Ovary (tissue), 9 donors: Measurements from ENCODE around the gene AFM. TPM values are rescaled to one million over a fixed set of nuclear protein-coding genes. Genes with fewer than 3 reads are reported as not detected.

Experiments used
- DNase-seq, 5 donors: peaks; one replicate each; pipeline ENCODE4 v3.0.0-alpha.2; 2019 to 2020
- H3K27ac ChIP-seq, 2 donors: fragments of 200-600 bp; one replicate each; pipeline versions ENCODE4 v1.5.1 to v1.8.0; 2019 to 2022
- H3K27me3 ChIP-seq: fragments of 200-600 bp; one replicate; pipeline ENCODE4 v1.8.0; 2022
- H3K36me3 ChIP-seq: fragments of 200-600 bp; sonication (generic); one replicate; pipeline ENCODE4 v1.5.1; 2019
- H3K4me1 ChIP-seq: one replicate; pipeline ENCODE4 v1.8.1; 2013; ENCODE audit warnings: mild to moderate bottlenecking, moderate library complexity; ENCODE audit not compliant: insufficient read depth
- H3K4me3 ChIP-seq: fragments of 200-600 bp; sonication (generic); one replicate; pipeline ENCODE4 v1.5.1; 2017
- H3K9me3 ChIP-seq, 2 donors: fragments of 200-600 bp in 1 of 2; sonication (generic) in 1 of 2; one replicate each; pipeline versions ENCODE4 v1.5.1 to v1.8.1; 2013 to 2019; ENCODE audit warnings: mild to moderate bottlenecking in 1 of 2, moderate library complexity in 1 of 2
- EP300 ChIP-seq: sonication (generic); formaldehyde crosslinking; IDR thresholded peaks from one replicate; pipeline ENCODE4 v1.6.1; 2017; ENCODE audit warnings: antibody characterized with exemption
- POLR2A ChIP-seq: fragments of 450-650 bp; IDR thresholded peaks from one replicate; pipeline ENCODE4 v1.6.1; 2017; ENCODE audit warnings: antibody characterized with exemption, mild to moderate bottlenecking, moderate library complexity
- WGBS, 3 donors: extraction: QIAGEN DNeasy Blood & Tissue Kit in 1 of 3; methylation state at CpG; one replicate each; pipeline versions ENCODE4 v1.1.5 to v1.1.7; 2013 to 2017; 5-methylcytosine and 5-hydroxymethylcytosine counted together
- intact Hi-C, 4 donors: fragments of 100-400 bp; cut with DNase I; formaldehyde crosslinking; loops; one replicate each; pipeline versions ENCODE4 v1.11.0 to v1.15.1; 2022 to 2023
- polyA plus RNA-seq, 2 donors: library from polyadenylated mRNA; stranded (reverse); fragments of 200-250 nt in 1 of 2; fragments of 350-450 nt in 1 of 2; fragmentation: Illumina TruSeq in 1 of 2; extraction: RNeasy Lipid Tissue Mini Kit (QIAGEN cat#74804) in 1 of 2; gene quantifications; one replicate each; pipeline ENCODE4 v1.2.3, GENCODE V29; 2013 to 2014
- total RNA-seq, 7 donors: library from RNA; depleted of rRNA in 2 of 7; stranded (reverse); fragments of >200 nt in 2 of 7; fragmentation: NEBNext Ultra II Directional in 3 of 7; extraction: Animal tissue kit (Norgen Biotek cat#: 25700) in 3 of 7; gene quantifications; one replicate each; pipeline versions ENCODE4 v1.1.0 to v1.2.4, GENCODE V29; 2016 to 2023
- TF ChIP-seq, protein P1 (sequence below), 3 donors: fragments of 450-650 bp in 2 of 3; fragments of 200-600 bp in 1 of 3; IDR thresholded peaks; one replicate each; pipeline versions ENCODE4 v1.5.1 to v1.8.0; 2016 to 2022; ENCODE audit warnings: antibody characterized with exemption in 3 of 3, mild to moderate bottlenecking in 1 of 3
- donor health status: DM: no; HTN: no; CAD: no; lungs with moderate emphysema.
- donor health status: DM: no; HTN: no; CAD: no.
- donor health status: Bipolar disorder and iron deficiency.
- donor health status: DM: yes; HTN: yes; CAD: no.
- donor health status: DM: no; HTN: no; CAD: no.
- donor health status: DM: yes; HTN: yes; CAD: no.

Gene AFM
- total and polyA plus RNA-seq, 9 donors = 0.15 TPM; not detected in 8

DNA sequence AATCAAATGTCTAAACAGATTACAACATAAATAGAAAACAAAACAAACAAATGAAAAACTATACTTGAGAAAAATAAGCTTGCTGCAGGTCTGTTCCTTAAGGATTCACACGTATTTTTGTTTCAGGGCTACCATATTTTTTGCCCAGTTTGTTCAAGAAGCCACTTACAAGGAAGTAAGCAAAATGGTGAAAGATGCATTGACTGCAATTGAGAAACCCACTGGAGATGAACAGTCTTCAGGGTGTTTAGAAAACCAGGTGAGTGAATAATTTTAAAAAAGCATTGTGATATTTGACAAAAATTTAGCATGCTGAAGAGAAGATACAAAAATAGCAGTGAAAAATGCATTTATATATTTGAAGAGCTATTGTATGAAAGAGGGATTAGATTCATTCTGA lies 43.5 kb upstream of the AFM start:
- WGBS, 3 donors = 82 to 96% (median 90%) methylated on average over 1 of the region's 1 CpG

DNA sequence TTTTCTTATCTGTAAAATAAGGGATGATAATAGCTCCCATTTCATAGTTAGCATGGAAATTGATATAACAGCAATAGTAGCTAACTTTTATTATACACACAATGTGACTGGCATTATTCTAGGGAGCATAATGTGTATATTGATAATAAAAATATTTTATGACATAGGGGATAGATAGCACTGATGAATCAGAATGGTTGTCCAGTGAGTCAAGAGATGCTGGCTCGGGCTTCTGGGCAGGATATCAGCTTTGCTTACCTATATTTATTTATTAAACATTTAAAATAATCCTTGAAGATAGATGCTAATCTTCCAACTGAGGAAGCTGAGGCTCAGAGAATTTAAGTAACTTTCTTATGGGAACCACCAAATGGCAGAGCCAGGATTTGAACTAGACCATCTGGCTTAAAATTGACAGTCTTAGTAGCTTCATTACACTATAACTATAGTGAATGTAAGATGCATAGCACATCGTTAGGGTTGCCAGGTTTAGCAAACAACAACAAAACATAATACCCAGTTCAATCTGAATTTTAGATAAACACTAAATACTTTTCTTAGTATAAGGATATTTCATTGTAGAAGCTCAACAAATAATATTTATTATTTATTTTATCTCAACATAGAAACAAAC lies 42.8 kb upstream of the AFM start:
- no peaks in the 10 kb centered on the region for H3K27me3 ChIP-seq

More for the DNA sequence above, 43.5 kb upstream of the AFM start:
- no peaks in the 10 kb centered on the region for H3K36me3 ChIP-seq
- no peaks in the 10 kb centered on the region for H3K27me3 ChIP-seq
- intact Hi-C loops = no loop called here
- no peaks in the 10 kb centered on the region for H3K9me3 ChIP-seq
- no peak overlapping the region for H3K27ac ChIP-seq
- H3K4me3 ChIP-seq = no peak overlapping the region
- TF ChIP-seq POLR2A = no peak
- TF ChIP-seq, protein P1, sequence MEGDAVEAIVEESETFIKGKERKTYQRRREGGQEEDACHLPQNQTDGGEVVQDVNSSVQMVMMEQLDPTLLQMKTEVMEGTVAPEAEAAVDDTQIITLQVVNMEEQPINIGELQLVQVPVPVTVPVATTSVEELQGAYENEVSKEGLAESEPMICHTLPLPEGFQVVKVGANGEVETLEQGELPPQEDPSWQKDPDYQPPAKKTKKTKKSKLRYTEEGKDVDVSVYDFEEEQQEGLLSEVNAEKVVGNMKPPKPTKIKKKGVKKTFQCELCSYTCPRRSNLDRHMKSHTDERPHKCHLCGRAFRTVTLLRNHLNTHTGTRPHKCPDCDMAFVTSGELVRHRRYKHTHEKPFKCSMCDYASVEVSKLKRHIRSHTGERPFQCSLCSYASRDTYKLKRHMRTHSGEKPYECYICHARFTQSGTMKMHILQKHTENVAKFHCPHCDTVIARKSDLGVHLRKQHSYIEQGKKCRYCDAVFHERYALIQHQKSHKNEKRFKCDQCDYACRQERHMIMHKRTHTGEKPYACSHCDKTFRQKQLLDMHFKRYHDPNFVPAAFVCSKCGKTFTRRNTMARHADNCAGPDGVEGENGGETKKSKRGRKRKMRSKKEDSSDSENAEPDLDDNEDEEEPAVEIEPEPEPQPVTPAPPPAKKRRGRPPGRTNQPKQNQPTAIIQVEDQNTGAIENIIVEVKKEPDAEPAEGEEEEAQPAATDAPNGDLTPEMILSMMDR (IDR thresholded peaks at IDR 0.05) = no peak
- no peak for DNase-seq
- peaks cover 1% of the 10 kb centered on the region for H3K4me1 ChIP-seq

DNA sequence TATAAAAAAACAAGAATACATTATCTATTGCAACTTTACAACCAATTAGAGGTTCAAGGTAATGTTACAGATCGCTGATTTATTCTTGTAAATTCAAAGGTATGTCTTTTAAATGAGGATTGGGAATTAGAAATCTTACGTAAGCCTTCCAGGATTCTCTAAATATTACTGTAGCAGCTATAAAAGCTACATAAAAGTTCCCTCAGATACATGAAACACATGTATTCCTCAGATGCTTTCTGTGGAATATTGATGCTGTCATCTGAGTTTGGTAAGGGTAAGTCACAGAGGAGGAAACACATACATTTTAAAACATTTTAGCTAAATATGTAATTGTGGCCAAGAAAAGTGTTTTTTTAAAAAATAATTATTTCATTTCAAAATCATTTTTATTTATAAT lies 42.1 kb upstream of the AFM start:
- Histone ChIP-seq H3K27me3 (no peaks in the 10 kb centered on the region), H3K4me1 (peaks cover 1% of the 10 kb centered on the region), H3K27ac (no peak overlapping the region), H3K4me3 (no peak overlapping the region), H3K9me3 (no peaks in the 10 kb centered on the region), H3K36me3 (no peaks in the 10 kb centered on the region)
- TF ChIP-seq, protein P1 (IDR thresholded peaks at IDR 0.05) = no peak
- TF ChIP-seq EP300 (no peak), POLR2A (no peak)
- DNase-seq = no peak
- WGBS, 3 donors = 62 to 75% (median 69%) methylated on average over 2 of the region's 2 CpGs
- intact Hi-C loops = no loop called here

More for the DNA sequence above, 42.8 kb upstream of the AFM start:
- intact Hi-C loops = no loop called here
- Histone ChIP-seq H3K4me3 (no peak overlapping the region), H3K9me3 (no peaks in the 10 kb centered on the region), H3K4me1 (peaks cover 1% of the 10 kb centered on the region), H3K36me3 (no peaks in the 10 kb centered on the region), H3K27ac (no peak overlapping the region)
- TF ChIP-seq EP300 = no peak
- no peak for TF ChIP-seq POLR2A
- TF ChIP-seq, protein P1 (IDR thresholded peaks at IDR 0.05) = no peak
- DNase-seq = no peak
- WGBS, 3 donors = 50 to 68% (median 60%) methylated on average over 2 of the region's 2 CpGs

DNA sequence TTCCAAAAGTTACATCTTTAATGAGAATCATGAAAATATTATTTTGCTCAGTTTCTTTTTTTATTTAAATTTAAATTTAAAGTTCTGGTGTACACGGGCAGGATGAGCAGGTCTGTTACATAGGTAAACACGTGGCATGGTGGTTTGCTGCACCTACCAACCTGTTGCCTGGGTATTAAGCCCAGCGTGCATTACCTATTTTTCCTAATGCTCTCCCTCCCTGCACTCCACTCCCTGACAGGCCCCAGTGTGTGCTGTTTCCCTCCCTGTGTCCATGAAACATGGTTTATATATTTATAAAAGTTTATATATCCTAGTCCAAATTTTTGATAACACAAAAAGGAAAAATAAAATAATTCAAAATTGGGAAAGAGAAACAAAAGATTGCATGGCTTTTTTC lies 41.6 kb upstream of the AFM start:
- no peaks in the 10 kb centered on the region for H3K27me3 ChIP-seq
- H3K4me1 ChIP-seq = peaks cover 1% of the 10 kb centered on the region
- H3K27ac ChIP-seq = no peak overlapping the region
- TF ChIP-seq, protein P1 (IDR thresholded peaks at IDR 0.05) = no peak
- TF ChIP-seq EP300 = no peak
- no peak for TF ChIP-seq POLR2A
- no peak overlapping the region for H3K4me3 ChIP-seq
- no peaks in the 10 kb centered on the region for H3K36me3 ChIP-seq
- DNase-seq = no peak
- intact Hi-C loops = no loop called here
- WGBS, 3 donors = 15 to 51% (median 30%) methylated on average over 3 of the region's 3 CpGs
- H3K9me3 ChIP-seq = no peaks in the 10 kb centered on the region
